Stimulated activated CD8-positive, alpha-beta memory T cell treated with anti-CD3 and anti-CD28 coated beads, Interleukin-7, amount 100 ng/mL, for 4 hours (primary cell): ENCODE data around the gene SLC31A1.
"Not testable (repeated sequence)": the region's sequence is repeated elsewhere in the genome, so short reads cannot be mapped to it uniquely, and the experiment has no call there.

Source experiments
- DNase-seq, 2 donors: peaks; one replicate each; pipeline ENCODE4 v3.0.0-alpha.2; 2020; ENCODE audit warnings: low read depth in 2 of 2

Gene SLC31A1

GRCh38 chr9:113220467-113221002 is 809 bp upstream of the SLC31A1 start:
- DNase-seq = no peak

GRCh38 chr9:113221800-113222481 is 597 bp downstream of the SLC31A1 start:
- DNase-seq = no peak

- DNase-seq = no peak
These were observed 1.1 kb downstream of the SLC31A1 start for GRCh38 chr9:113222482-113222841.

GRCh38 chr9:113223963-113224362 is 2.6 kb downstream of the SLC31A1 start:
- DNase-seq = no peak

GRCh38 chr9:113227436-113227835 is 6.1 kb downstream of the SLC31A1 start:
- no peak for DNase-seq

- DNase-seq = no peak
These were observed 6.9 kb downstream of the SLC31A1 start for GRCh38 chr9:113228130-113228665.

- DNase-seq = no peak
These were observed 10.4 kb downstream of the SLC31A1 start for GRCh38 chr9:113231701-113232100.

- DNase-seq = not testable (repeated sequence)
These were observed 14.4 kb downstream of the SLC31A1 start for GRCh38 chr9:113235701-113236255.

GRCh38 chr9:113237026-113237425 is 15.7 kb downstream of the SLC31A1 start:
- DNase-seq = no peak

- DNase-seq = no peak
These were observed 17.0 kb downstream of the SLC31A1 start for GRCh38 chr9:113238202-113238858.

GRCh38 chr9:113238859-113239232 is 17.5 kb downstream of the SLC31A1 start:
- DNase-seq = no peak

GRCh38 chr9:113241161-113241560 is 19.8 kb downstream of the SLC31A1 start:
- no peak for DNase-seq

- DNase-seq = no peak
These were observed 23.2 kb downstream of the SLC31A1 start for GRCh38 chr9:113244556-113244955.

GRCh38 chr9:113245894-113246293 is 24.6 kb downstream of the SLC31A1 start:
- DNase-seq = no peak

- DNase-seq = no peak
These were observed 25.6 kb downstream of the SLC31A1 start for GRCh38 chr9:113246928-113247327.

GRCh38 chr9:113247640-113248039 is 26.3 kb downstream of the SLC31A1 start:
- no peak for DNase-seq

GRCh38 chr9:113249661-113250060 is 28.3 kb downstream of the SLC31A1 start:
- not testable (repeated sequence) for DNase-seq

- no peak for DNase-seq
These were observed 29.5 kb downstream of the SLC31A1 start for GRCh38 chr9:113250807-113251206.

- no peak for DNase-seq
These were observed 33.6 kb downstream of the SLC31A1 start for GRCh38 chr9:113254991-113255390.

GRCh38 chr9:113255438-113255837 is 34.1 kb downstream of the SLC31A1 start:
- no peak for DNase-seq

- no peak for DNase-seq
These were observed 36.5 kb downstream of the SLC31A1 start for GRCh38 chr9:113257863-113258262.

GRCh38 chr9:113258282-113258681 is 36.9 kb downstream of the SLC31A1 start:
- DNase-seq = no peak
